GM21367 (cell line): ENCODE results near the gene WBP1L.
"Not testable (repeated sequence)": the region's sequence is repeated elsewhere in the genome, so short reads cannot be mapped to it uniquely, and the experiment has no call there.

Experiments
- ATAC-seq: cut with Tn5 transposase; IDR thresholded peaks from one replicate; pipeline ENCODE4 v1.9.1; 2021; ENCODE audit not compliant: unreplicated experiment

WBP1L gene

GRCh38 chr10:102804382-102805055, 60.8 kb downstream of the WBP1L start:
- ATAC-seq: no peak

GRCh38 chr10:102808380-102808779, 64.6 kb downstream of the WBP1L start:
- no peak for ATAC-seq

DNA sequence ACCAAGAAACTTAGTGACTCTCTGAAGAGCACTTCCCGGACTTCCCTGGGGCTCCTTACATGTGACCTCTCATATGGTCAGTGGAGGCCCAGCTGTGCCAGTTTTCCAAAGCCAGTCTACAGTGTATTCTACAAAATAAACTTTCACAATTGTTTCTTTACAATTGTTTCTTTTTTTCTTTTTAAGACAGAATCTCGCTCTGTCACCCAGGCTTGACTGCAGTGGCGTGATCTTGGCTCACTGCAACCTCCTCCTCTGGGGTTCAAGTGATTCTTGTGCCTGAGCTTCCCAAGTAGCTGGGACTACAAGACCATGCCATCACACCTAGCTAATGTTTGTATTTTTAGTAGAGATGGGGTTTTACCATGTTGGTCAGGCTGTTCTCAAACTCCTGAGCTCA, 67.6 kb downstream of the WBP1L start:
- ATAC-seq: no peak

DNA sequence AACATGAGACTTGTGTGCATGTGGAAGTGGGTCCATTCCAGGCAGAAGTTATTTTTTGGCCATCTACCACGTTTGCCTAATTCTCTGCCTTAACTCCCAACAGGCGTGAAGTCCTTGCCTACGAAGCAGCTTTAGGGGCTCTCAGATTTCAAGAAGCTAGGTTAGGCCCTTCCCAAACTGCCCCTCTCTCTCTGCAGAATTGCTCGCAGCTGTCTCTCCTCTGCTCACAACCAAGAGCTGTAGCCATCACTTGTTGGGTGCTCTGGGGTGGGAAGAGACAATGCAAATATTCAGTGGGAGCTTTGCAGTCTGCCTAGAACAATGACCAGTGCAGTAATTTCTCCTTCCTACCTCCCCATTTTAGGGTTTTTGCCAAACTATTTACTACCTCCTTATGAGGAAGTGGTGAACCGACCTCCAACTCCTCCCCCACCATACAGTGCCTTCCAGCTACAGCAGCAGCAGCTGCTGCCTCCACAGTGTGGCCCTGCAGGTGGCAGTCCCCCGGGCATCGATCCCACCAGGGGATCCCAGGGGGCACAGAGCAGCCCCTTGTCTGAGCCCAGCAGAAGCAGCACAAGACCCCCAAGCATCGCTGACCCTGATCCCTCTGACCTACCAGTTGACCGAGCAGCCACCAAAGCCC, 68.6 kb downstream of the WBP1L start:
- no peak for ATAC-seq

GRCh38 chr10:102813017-102813541, 69.3 kb downstream of the WBP1L start:
- no peak for ATAC-seq

DNA sequence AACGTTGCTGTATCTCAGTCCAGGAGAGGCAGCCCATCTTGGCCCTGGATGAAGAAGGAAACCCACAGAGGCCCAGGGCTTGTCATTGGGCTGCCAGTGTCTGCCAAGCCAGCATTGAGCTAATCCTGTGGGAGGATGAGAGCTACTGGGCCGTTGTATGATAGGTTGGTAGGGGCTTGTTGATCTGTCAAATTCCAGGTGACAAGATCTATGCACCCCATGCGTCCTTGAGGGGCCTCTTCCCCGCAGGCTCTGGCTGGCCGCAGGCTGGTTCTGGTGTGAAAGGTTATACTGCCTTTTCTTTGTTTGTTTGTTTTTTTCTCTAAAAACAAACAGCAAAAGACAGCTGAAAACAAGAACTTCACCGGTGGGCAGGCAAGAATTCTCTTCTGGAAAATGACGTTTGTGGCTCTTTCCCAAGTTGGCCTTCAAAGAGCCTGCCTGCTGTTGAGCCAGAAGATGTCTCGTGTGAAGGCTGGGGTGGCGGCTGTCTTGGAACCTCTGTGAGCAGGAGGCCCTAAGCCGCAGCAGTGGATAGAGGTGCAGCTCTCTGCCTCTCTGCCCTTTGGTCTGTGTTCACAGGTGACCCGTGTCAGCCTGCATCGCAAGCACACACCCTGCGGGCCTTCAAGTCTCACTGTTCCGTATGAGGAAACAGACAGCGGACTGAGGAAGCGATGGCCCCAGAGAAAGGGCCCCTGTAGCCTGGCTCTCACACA, 70.1 kb downstream of the WBP1L start:
- ATAC-seq: no peak

DNA sequence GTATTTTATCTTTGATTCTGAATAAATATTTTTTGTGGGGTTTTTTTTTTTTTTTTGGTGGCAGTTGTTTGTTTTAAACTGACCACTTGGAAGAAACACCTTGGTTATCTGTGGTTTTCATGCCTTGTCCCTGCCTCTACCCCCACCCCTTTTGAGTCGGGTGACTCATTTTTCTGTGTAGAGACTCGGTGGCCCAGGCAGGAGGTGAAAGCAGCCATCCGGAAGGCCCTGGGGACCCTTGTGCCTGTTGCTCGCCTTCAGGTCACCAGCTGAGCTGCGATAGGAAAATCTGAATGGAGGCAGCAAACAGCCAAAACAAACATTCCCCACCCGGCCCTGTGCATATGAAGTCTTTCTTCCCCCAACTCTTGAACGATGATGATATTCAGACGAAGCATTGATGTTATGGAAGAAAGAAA, 70.7 kb downstream of the WBP1L start:
- ATAC-seq: no peak

DNA sequence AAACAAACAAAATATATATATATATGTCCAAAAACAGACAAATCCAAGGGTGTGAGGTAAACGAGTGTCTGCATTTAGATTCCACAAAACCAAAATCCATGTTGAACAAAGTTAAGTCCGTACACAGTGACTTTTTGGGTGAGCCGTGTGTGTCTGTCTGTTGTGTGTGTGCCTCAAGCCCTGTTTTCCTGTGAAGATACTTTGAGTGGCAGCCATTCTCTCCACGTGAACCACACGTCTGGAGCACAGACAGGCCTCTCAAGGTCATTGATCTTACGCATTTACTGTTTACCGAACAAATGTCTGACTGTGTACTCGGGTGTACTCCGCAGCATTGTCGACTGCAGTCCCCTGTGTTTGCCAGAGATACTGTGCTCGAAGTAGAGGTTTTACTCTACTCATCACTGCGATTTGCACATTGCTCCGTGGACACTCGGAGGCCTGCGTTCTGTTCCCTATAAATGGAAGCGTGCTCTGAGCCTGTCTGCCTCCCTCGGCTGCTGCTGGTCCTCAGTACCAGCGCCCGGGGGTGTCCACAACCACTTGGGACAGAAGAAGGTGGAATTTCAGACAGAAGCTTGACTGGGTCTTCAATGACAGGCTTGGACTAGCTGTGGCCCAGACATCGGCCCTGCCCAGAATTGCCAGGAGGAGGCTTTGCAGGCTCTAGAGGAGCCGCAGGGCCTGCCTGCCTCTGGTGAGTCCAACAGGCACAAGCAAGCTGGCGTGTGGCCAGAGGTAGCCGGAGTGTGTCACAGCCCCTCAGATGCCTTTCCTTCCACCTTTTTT, 71.3 kb downstream of the WBP1L start:
- ATAC-seq: no peak

GRCh38 chr10:102815790-102816549, 72.2 kb downstream of the WBP1L start:
- ATAC-seq: no peak

DNA sequence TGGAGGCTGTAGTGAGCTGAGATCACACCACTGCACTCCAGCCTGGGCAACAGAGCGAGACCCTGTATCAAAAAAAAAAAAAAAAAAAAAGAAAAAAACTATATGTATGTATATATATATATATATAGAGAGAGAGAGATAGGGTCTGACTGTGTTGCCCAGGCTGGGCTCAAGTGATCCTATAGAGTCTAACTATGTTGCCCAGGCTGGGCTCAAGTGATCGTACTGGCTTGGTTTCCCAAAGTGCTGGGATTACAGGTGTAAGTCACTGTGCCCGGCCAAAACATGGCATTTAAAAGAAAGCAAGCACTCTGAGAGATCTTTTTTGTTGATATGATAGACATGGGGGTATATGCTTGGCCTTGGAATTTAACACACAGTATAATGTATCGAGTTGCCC, 73.4 kb downstream of the WBP1L start:
- ATAC-seq: no peak

- ATAC-seq: no peak
Observed at GRCh38 chr10:102819054-102819453, 75.3 kb downstream of the WBP1L start.

DNA sequence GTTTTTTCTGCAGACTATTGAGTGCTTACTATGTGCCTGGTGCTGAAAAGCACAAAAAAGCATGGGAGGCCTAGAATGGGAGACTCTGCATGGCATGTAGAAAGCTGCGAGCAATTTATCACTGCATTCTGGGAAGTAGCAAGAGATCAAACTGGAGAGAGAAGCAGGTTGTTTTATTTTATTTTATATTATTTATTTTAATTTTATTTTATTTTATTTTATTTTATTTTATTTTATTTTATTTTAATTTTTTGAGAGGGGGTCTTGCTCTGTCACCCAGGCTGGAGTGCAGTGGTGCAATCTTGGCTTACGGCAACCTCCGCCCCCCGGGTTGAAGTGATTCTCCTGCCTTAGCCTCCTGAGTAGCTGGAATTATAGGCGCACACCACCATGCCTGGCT, 76.3 kb downstream of the WBP1L start:
- not testable (repeated sequence) for ATAC-seq

DNA sequence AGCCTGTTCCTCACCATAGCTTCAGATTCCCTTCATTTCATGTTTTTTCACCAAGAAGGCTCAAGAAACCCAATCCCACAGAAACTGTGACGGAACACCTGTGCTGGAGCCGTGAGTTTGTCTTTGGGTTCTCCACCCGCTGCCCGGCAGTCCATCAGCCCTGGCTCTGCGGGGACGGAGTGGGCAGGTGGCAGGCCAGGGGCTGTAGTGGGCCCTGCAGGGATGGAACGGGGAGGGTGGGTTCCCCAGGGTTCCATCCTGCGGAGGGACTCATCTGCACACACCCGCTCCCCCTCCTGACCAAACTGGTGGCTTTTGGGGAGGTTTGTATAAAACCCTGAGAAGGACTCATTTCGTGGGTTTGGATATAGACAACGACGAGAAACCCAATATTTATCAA, 78.5 kb downstream of the WBP1L start:
- no peak for ATAC-seq

- ATAC-seq: no peak
Observed at GRCh38 chr10:102824664-102825063, 80.9 kb downstream of the WBP1L start.

- no peak for ATAC-seq
Observed at GRCh38 chr10:102826148-102826796, 82.5 kb downstream of the WBP1L start.

DNA sequence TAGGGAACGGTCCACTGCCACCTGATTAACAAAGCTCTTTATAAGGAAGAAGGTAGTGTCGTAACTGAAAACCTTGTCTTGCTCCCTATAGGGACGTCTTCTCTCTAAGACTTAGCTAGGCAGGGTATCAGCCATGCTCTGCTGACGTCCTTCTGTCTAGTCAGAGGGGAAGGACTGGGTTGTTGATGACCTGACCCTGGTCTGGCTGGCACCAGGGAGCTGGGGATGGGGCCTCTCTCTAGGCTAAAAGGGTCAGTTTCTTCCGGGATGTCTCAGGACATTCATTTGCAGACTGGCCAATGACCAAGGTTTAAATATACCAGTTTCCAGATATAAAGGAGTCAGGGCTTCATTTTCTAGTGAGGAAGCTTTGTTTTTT, 83.8 kb downstream of the WBP1L start:
- ATAC-seq: no peak

DNA sequence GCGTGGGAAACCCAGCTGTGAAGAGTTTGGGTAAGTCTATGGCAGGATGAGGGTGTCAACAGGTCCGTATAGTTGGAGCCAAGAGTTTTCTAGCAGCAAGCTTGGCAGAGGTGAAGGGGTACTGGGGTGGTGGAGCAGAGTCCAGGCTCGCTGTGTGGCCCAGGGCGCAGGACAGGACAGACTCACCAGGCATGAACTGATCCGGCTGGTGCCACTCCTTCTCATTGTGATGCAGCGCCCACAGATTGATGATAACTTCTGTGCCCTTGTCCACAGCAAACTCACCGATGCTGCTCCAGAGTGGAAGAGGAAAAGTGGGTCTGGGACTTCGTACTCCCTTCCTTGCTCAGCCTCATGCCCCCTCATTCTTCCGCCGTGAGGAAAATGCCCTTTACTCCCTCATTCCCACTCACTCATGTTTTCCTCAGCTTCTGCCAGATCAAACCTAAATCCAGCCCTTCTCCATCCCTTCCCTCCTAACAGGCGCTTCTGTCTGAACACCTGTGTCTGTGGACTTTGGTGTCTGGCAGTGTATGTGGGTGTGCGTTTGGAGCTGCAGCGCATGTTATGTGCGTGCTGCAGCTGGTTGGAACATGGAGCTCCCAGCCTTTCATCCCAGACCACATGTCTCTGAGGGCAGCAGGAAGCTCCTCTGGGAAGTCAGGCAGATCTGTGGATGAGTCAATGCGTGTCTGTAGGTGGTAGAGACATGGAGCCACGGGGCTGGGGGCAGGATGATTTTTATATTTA, 87.7 kb downstream of the WBP1L start:
- ATAC-seq: no peak

DNA sequence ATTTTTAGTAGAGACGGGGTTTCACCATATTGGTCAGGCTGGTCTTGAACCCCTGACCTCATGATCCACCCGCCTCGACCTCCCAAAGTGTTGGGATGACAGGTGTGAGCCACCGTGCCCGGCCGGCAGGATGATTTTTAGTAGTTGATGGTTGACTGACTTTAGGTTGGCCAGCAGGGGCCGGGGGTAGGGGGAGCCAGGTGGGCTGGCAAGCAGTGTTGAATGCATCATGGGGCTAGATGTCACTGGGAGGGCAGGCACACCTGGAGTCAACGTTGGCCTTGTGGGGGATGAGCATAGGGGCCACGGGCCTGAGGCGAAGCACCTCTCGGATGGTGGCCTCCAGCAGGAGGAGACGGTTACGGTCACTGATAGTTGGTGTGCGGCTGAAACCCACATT, 88.5 kb downstream of the WBP1L start:
- no peak for ATAC-seq

GRCh38 chr10:102832987-102833386, 89.2 kb downstream of the WBP1L start:
- ATAC-seq: no peak
